22Rv1 (cell line): Measurements from ENCODE around the gene DYNLT3.

Experiments
- CTCF ChIP-seq: fragments of 450-650 bp; IDR thresholded peaks from 2 replicates; pipeline ENCODE4 v1.5.1; 2017; ENCODE audit warnings: mild to moderate bottlenecking
- ZFX ChIP-seq: fragments of 450-650 bp; IDR thresholded peaks from 2 replicates; pipeline ENCODE4 v1.6.1; 2017; ENCODE audit warnings: antibody characterized with exemption, borderline replicate concordance

- TF ChIP-seq CTCF = no peak
- no peak for TF ChIP-seq ZFX
Measured at GRCh38 chrX:37796805-37797204, 50.6 kb downstream of the DYNLT3 start.
